Effector memory CD4-positive, alpha-beta T cell (primary cell): Measurements from ENCODE around the gene DQX1.
"Not testable (repeated sequence)": the region's sequence is repeated elsewhere in the genome, so short reads cannot be mapped to it uniquely, and the experiment has no call there.

ENCODE experiments used
- DNase-seq, 3 donors: peaks; one replicate each; pipeline ENCODE4 v3.0.0-alpha.2; 2020
- H3K27ac ChIP-seq: 2 replicates; pipeline ENCODE4 v1.7.0; 2013; ENCODE audit warnings: mild to moderate bottlenecking, low read length, moderate library complexity; ENCODE audit not compliant: insufficient read depth, poor library complexity, severe bottlenecking
- H3K27me3 ChIP-seq: replicated peaks from 2 replicates; pipeline ENCODE4 v1.7.0; 2013; ENCODE audit warnings: mild to moderate bottlenecking, low read length; ENCODE audit not compliant: insufficient read depth, control insufficient read depth, poor library complexity, severe bottlenecking
- H3K36me3 ChIP-seq: 2 replicates; pipeline ENCODE4 v1.7.0; 2013; ENCODE audit warnings: mild to moderate bottlenecking, low read length, moderate library complexity; ENCODE audit not compliant: control insufficient read depth, insufficient read depth
- H3K4me1 ChIP-seq: 2 replicates; pipeline ENCODE4 v1.7.0; 2013; ENCODE audit warnings: low read length, mild to moderate bottlenecking; ENCODE audit not compliant: control insufficient read depth, insufficient read depth, poor library complexity, severe bottlenecking
- H3K4me3 ChIP-seq: 2 replicates; pipeline ENCODE4 v1.7.0; 2013; ENCODE audit warnings: low read length, low read depth, mild to moderate bottlenecking; ENCODE audit not compliant: insufficient read depth, poor library complexity, severe bottlenecking
- H3K9me3 ChIP-seq: 2 replicates; pipeline ENCODE4 v1.7.0; 2013; ENCODE audit warnings: mild to moderate bottlenecking, low read length, moderate library complexity; ENCODE audit not compliant: control insufficient read depth

The DQX1 gene

DNA sequence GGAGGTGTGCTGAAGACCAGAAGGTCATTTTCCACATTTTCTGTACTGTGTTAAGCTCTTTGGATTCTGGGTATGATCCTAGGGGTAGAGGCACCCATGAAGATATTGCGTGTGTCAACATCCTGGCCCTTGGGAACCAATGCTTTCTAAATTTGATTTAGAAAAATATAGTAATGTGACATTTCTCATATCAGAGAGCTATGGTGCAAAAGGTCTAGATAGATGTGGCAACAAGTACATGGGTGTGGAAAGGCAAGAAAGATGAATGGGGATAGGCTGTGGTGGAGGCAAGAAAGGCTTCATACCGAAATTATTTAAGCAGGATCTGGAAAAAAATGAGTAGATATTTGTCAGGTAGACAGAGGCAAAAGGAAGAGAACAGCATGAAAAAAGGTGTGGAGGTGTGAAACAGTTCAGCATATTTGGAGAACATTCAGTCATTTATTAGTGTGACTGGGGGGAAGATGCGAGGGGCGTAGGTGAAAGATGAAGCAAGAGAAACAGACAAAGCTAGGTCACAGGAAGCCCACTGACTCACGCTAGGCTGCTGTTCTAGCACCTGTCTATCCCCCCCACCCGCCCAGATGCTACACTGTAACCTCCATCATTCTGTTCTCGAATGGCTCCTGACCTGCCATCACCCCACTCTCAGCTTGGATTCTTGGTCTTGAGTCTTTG lies 40.2 kb upstream of the DQX1 start:
- no peak for DNase-seq
- H3K27ac ChIP-seq, result no peak overlapping the region
- H3K27me3 ChIP-seq, result peaks cover 3% of the 10 kb centered on the region
- no peaks in the 10 kb centered on the region for H3K36me3 ChIP-seq
- H3K4me1 ChIP-seq, result no peaks in the 10 kb centered on the region
- no peaks in the 10 kb centered on the region for H3K9me3 ChIP-seq
- H3K4me3 ChIP-seq, result no peak overlapping the region

DNA sequence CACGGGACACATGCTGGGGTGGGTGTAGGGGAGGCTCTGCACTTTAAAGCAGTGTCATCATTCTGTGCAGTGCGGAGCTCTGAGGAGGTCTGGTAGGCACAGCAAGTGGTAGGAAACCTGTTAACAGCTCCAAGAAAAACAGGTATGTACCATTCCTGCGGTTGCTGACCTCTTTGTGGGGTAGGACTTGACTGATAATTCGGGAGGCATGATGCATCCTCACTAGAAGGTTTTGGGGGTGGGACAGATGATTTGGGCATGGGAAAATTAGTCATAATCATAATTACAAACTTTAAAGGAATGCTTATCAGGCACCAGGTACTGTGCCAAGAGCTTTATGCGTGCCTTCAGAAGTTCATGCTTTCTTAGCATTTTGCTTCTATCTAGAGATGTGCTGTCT lies 38.2 kb upstream of the DQX1 start:
- Histone ChIP-seq H3K27me3 (peaks cover 3% of the 10 kb centered on the region), H3K4me3 (no peak overlapping the region), H3K9me3 (no peaks in the 10 kb centered on the region), H3K36me3 (no peaks in the 10 kb centered on the region), H3K4me1 (no peaks in the 10 kb centered on the region), H3K27ac (no peak overlapping the region)
- DNase-seq, result no peak

DNA sequence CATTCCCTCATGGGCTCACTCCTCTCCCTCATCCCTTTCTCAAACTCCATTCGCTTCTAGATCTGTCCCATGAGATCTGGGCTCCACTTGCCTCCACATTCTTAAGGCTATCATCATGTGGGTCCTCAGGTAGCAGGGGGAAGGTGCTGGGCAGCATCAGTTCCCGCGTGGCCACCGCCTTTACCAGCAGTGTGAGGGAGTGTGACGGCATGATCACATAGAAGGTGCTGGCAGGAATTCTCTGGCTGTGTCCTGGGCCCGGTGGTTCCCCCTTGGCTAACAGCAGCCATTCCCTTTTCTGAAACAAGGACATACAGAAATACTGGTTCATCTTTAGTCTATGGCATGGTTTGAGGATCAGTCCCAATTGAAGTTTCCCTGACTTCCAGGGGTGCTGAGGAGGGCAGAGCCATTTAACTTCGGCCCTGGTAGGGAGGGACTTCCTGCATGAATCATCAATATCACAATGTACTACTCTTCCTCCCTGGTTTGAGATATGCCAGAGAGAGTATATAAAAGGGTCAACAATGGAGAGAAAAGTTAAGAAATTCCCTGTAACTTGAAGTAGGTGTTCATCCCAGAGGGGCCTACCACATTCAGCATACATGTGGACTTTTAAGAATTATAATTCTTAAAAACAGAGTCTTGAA lies 36.2 kb upstream of the DQX1 start:
- Histone ChIP-seq H3K4me3 (no peak overlapping the region), H3K27me3 (peaks cover 3% of the 10 kb centered on the region), H3K9me3 (no peaks in the 10 kb centered on the region), H3K27ac (no peak overlapping the region), H3K36me3 (no peaks in the 10 kb centered on the region), H3K4me1 (no peaks in the 10 kb centered on the region)
- no peak for DNase-seq

DNA sequence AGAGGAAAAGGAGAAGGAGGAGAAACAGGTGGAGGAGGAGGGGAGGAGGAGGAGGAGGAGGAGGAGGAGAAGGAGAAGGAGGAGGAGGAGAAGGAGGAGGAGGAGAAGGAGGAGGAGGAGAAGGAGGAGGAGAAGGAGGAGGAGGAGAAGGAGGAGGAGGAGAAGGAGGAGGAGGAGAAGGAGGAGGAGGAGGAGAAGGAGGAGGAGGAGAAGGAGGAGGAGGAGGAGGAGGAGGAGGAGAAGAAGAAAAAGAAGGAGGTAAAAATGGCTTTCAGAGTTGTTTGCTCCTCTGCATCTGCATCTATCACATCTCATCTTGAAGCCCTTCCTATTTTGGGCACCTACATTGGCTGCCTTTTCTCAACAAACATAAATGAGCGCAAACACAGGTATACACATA lies 35.0 kb upstream of the DQX1 start:
- not testable (repeated sequence) for DNase-seq, H3K4me3 ChIP-seq, H3K9me3 ChIP-seq, H3K36me3 ChIP-seq, H3K4me1 ChIP-seq, H3K27me3 ChIP-seq, H3K27ac ChIP-seq

DNA sequence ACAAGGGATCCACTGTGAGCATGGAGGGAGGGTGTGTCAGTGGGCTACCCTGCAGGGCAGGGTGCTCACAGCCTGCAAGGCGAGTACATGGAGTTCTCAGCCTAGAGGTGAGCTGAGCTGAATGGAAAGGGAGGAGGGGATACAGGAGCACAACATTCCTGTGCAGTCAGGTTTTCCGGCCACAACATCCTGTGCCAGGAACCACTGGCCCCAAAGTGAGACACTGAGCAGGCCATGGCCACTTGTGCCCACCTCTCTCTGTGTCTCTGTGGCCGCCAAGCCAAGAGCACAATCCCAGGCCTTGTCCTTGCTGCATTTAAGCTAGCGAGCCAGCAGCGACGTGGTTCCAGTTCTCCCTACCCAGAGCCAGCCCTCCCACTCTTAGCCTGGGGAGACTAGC lies 34.6 kb upstream of the DQX1 start:
- Histone ChIP-seq H3K4me3 (no peak overlapping the region), H3K4me1 (peaks cover 7% of the 10 kb centered on the region), H3K27me3 (peaks cover 3% of the 10 kb centered on the region), H3K27ac (no peak overlapping the region), H3K9me3 (no peaks in the 10 kb centered on the region), H3K36me3 (peaks cover 9% of the 10 kb centered on the region)
- DNase-seq, result no peak

DNA sequence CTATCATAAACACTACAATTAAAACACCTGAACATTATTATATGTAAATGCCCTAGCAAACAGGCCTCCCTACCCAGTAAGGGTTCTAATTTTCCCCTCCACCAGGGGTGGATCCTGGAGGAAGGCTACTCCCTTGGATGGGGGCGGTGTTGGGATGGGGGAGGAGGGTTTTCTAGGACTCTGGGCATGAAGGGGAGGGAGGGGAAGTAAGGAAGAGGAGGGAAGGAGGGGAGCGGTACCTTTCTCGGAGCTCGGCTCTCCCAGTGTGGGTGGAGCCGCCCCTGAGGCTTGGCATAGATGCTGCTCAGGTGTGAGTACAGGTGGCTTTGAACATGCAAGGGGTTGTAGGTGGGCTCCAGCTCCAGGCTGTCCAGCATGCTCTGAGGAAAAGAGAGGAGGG lies 33.9 kb upstream of the DQX1 start:
- Histone ChIP-seq H3K27ac (no peak overlapping the region), H3K9me3 (no peaks in the 10 kb centered on the region), H3K4me3 (no peak overlapping the region), H3K4me1 (peaks cover 14% of the 10 kb centered on the region), H3K27me3 (peaks cover 3% of the 10 kb centered on the region), H3K36me3 (peaks cover 9% of the 10 kb centered on the region)
- no peak for DNase-seq

DNA sequence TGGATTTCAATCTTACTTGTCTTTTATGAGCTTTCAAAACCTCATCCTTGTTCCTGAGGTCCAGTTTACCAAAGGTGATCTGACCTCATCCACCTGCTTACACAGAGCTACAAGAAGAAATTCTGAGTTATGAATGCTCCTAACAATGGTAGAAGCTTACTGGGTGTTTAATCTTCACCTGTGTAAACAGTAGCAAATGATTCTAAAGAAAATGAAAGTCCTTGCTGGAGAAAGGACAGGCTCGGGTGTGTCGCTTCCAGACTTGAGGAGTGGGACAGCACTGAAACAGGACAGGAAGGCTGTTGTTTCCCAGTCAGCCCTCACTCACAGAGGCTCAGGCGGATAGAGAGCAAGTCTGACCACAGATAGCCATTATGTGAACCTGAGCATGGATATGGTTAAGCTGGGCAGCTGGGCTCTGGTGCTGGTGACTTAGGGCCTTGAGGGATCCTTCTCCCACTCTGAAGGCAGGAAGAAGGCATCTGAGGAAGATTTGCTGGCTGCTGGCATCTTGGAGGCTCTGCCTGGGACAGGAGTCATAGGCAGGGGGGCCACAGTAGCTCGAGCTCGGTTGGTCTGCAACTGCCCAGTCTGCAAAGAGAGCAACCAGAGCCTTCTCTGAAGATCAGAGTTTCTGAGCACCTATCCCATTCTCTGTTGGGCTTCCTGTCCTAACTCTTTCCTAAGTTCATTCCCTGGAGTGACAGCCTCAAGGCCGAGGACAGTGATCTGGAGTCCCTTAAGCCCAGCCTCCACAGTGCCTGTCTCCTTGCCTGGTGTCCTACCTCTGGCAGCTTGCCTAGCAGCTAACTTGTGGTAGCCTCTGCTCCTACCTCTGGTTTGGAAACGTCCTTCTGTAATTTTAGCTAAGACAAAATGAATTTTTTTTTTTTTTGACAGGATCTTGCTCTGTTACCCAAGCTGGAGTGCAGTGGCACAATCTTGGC lies 32.5 kb upstream of the DQX1 start:
- no peak overlapping the region for H3K27ac ChIP-seq
- DNase-seq, result no peak
- no peak overlapping the region for H3K4me3 ChIP-seq
- H3K4me1 ChIP-seq, result peaks cover 19% of the 10 kb centered on the region
- peaks cover under 1% of the 10 kb centered on the region for H3K27me3 ChIP-seq
- no peaks in the 10 kb centered on the region for H3K9me3 ChIP-seq
- H3K36me3 ChIP-seq, result peaks cover 9% of the 10 kb centered on the region

DNA sequence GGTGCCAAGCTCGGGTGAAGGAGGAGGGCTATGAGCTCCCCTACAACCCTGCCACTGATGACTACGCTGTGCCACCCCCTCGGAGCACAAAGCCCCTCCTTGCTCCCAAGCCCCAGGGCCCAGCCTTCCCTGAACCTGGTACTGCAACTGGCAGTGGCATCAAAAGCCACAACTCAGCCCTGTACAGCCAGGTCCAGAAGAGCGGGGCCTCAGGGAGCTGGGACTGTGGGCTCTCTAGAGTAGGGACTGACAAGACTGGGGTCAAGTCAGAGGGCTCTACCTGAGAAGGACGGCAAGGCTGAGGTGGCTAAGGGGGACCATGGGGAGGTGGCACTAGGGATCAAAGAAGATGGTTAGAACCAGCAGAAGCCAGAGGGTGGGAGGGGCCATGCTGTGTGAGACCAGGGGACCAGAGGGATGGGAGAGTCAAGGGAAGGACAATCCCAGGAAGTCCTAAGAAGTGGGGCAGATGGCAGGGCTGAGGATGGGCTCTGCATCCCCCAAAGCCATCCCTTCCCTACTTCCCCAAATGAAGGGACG lies 30.9 kb upstream of the DQX1 start:
- no peaks in the 10 kb centered on the region for H3K27me3 ChIP-seq
- peaks cover 19% of the 10 kb centered on the region for H3K4me1 ChIP-seq
- DNase-seq, result no peak
- H3K4me3 ChIP-seq, result no peak overlapping the region
- no peaks in the 10 kb centered on the region for H3K9me3 ChIP-seq
- peaks cover 9% of the 10 kb centered on the region for H3K36me3 ChIP-seq
- H3K27ac ChIP-seq, result no peak overlapping the region

DNA sequence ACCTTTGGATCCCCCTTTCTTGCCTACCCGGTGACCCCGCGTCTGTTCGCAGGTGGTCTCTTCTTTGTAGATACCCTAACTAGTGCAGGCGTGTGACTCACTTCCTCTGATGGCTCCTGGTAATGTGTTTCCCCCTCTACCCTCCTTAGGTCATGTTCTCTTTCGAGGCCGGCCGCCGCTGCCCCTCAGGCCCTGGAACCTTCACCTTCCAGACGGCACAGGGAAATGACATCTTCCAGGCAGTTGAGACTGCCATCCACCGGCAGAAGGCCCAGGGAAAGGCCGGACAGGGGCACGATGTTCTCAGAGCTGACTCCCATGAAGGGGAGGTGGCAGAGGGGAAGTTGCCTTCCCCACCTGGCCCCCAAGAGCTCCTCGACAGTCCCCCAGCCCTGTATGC lies 30.1 kb upstream of the DQX1 start:
- Histone ChIP-seq H3K9me3 (no peaks in the 10 kb centered on the region), H3K4me3 (no peak overlapping the region), H3K27ac (no peak overlapping the region), H3K4me1 (peaks cover 19% of the 10 kb centered on the region), H3K27me3 (no peaks in the 10 kb centered on the region), H3K36me3 (peaks cover 9% of the 10 kb centered on the region)
- no peak for DNase-seq
